Panc1 (cell line): Measurements from ENCODE around the gene P4HTM.

ENCODE experiments used
- CTCF ChIP-seq: fragments of 450-650 bp; IDR thresholded peaks from 2 replicates; pipeline ENCODE4 v1.5.1; 2017; ENCODE audit warnings: mild to moderate bottlenecking
- POLR2AphosphoS5 ChIP-seq: IDR thresholded peaks from 2 replicates; pipeline ENCODE4 v1.6.1; 2012; ENCODE audit warnings: mild to moderate bottlenecking, low read depth, low read length, moderate library complexity
- SIN3A ChIP-seq: IDR thresholded peaks from 2 replicates; pipeline ENCODE4 v1.6.1; 2012; ENCODE audit warnings: low read depth, mild to moderate bottlenecking, low read length, moderate library complexity, borderline replicate concordance; ENCODE audit not compliant: insufficient read depth
- TCF7L2 ChIP-seq: IDR thresholded peaks from 2 replicates; pipeline ENCODE4 v1.6.1; 2011; ENCODE audit warnings: mild to moderate bottlenecking, low read depth, low read length, inconsistent platforms

GRCh38 chr3:48997102-48997635, 7.1 kb downstream of the P4HTM start:
- TF ChIP-seq CTCF, result no peak
- TF ChIP-seq TCF7L2, result no peak
- no peak for TF ChIP-seq SIN3A
- TF ChIP-seq POLR2AphosphoS5, result no peak
